ENCODE data around the gene BMP3.

- TF ChIP-seq, protein P1, sequence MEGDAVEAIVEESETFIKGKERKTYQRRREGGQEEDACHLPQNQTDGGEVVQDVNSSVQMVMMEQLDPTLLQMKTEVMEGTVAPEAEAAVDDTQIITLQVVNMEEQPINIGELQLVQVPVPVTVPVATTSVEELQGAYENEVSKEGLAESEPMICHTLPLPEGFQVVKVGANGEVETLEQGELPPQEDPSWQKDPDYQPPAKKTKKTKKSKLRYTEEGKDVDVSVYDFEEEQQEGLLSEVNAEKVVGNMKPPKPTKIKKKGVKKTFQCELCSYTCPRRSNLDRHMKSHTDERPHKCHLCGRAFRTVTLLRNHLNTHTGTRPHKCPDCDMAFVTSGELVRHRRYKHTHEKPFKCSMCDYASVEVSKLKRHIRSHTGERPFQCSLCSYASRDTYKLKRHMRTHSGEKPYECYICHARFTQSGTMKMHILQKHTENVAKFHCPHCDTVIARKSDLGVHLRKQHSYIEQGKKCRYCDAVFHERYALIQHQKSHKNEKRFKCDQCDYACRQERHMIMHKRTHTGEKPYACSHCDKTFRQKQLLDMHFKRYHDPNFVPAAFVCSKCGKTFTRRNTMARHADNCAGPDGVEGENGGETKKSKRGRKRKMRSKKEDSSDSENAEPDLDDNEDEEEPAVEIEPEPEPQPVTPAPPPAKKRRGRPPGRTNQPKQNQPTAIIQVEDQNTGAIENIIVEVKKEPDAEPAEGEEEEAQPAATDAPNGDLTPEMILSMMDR (conservative IDR thresholded peaks at IDR 0.05): no peak
- no peak for TF ChIP-seq ZFX (IDR thresholded peaks at IDR 0.05)
Measured at GRCh38 chr4:81061344-81061730, 30.8 kb downstream of the BMP3 start.

Data from C4-2B (cell line).